ENCODE results near the gene USH2A.

GRCh38 chr1:215830226-215830810, 592.9 kb downstream of the USH2A start:
- TF ChIP-seq BHLHE40 (IDR thresholded peaks at IDR 0.05; ENCODE audit: borderline replicate concordance) = no peak
- no peak for TF ChIP-seq ELF4 (IDR thresholded peaks at IDR 0.05)
- TF ChIP-seq FOXA1 (IDR thresholded peaks at IDR 0.05) = no peak
- no peak for TF ChIP-seq ZNF384 (IDR thresholded peaks at IDR 0.05)
- no peak for TF ChIP-seq L3MBTL2 (conservative IDR thresholded peaks at IDR 0.05)
- no peak for TF ChIP-seq FOXK2 (IDR thresholded peaks at IDR 0.05)
- no peak for TF ChIP-seq ARNT (IDR thresholded peaks at IDR 0.05)
- TF ChIP-seq SP1 (IDR thresholded peaks at IDR 0.05) = no peak

Data from HEK293T (cell line).